PC-9 (cell line): Measurements from ENCODE around the gene CDH13. TPM values are rescaled to one million over a fixed set of nuclear protein-coding genes. Genes with fewer than 3 reads are reported as not detected.

Experiments used
- BruUV-seq: library from RNA; stranded (reverse); fragments of 400-500 nt; replicated peaks from 2 replicates; lab custom pipeline; 2021; lab: Mats Ljungman, UMichigan
- CTCF ChIA-PET: fragments of 300-600 bp; sonication (Branson Sonifier 250); formaldehyde crosslinking; loops from one replicate; lab custom pipeline; 2022; ENCODE audit warnings: antibody characterized with exemption; lab: Charles Lee
- POLR2A ChIA-PET: fragments of 300-600 bp; sonication (Branson Sonifier 250); formaldehyde crosslinking; loops from one replicate; lab custom pipeline; 2022; ENCODE audit warnings: antibody characterized with exemption; ENCODE audit not compliant: unreplicated experiment; lab: Charles Lee
- DNase-seq, 2 experiments: peaks; one replicate each; pipeline versions ENCODE4 v3.0.0 to v3.0.0-alpha.2; 2015 to 2022; ENCODE audit warnings: mixed read lengths in 1 of 2
- H2AFZ ChIP-seq: fragments of 200-600 bp; sonication (generic); 2 replicates; pipeline ENCODE4 v1.8.1; 2017; ENCODE audit warnings: antibody characterized with exemption
- H3F3A ChIP-seq: fragments of 200-600 bp; sonication (generic); 2 replicates; pipeline ENCODE4 v1.8.1; 2017; ENCODE audit warnings: antibody characterized with exemption, mild to moderate bottlenecking, low read depth; ENCODE audit not compliant: insufficient read depth
- H3K27ac ChIP-seq: fragments of 200-600 bp; sonication (generic); 2 replicates; pipeline ENCODE4 v1.6.1; 2016; ENCODE audit warnings: mixed run types
- H3K27me3 ChIP-seq: fragments of 200-600 bp; sonication (generic); 2 replicates; pipeline ENCODE4 v1.6.1; 2016; ENCODE audit warnings: low read depth, mixed run types; ENCODE audit not compliant: insufficient read depth
- H3K36me3 ChIP-seq: fragments of 200-600 bp; sonication (generic); 2 replicates; pipeline ENCODE4 v1.6.1; 2016; ENCODE audit warnings: low read depth, mixed run types
- H3K4me1 ChIP-seq: fragments of 200-600 bp; sonication (generic); replicated peaks from 2 replicates; pipeline ENCODE4 v1.6.1; 2016; ENCODE audit warnings: mixed run types; ENCODE audit not compliant: insufficient read depth
- H3K4me2 ChIP-seq: fragments of 200-600 bp; sonication (generic); 2 replicates; pipeline ENCODE4 v1.6.1; 2017; ENCODE audit warnings: mixed run types
- H3K4me3 ChIP-seq: fragments of 200-600 bp; sonication (generic); 2 replicates; pipeline ENCODE4 v1.6.1; 2016; ENCODE audit warnings: mixed run types
- H3K79me2 ChIP-seq: fragments of 200-600 bp; sonication (generic); 2 replicates; pipeline ENCODE4 v1.6.1; 2017; ENCODE audit warnings: low read depth, mixed run types
- H3K9me2 ChIP-seq: fragments of 200-600 bp; sonication (generic); 2 replicates; pipeline ENCODE4 v1.8.1; 2017; ENCODE audit warnings: mild to moderate bottlenecking; ENCODE audit not compliant: insufficient read depth
- H3K9me3 ChIP-seq: fragments of 200-600 bp; sonication (generic); 2 replicates; pipeline ENCODE4 v1.8.1; 2016; ENCODE audit warnings: low read depth; ENCODE audit not compliant: insufficient read depth
- H4K20me1 ChIP-seq: fragments of 200-600 bp; sonication (generic); 2 replicates; pipeline ENCODE4 v1.8.1; 2017; ENCODE audit not compliant: insufficient read depth
- CTCF ChIP-seq: fragments of 200-600 bp; sonication (generic); conservative IDR thresholded peaks from 2 replicates; pipeline ENCODE4 v1.6.1; 2017; ENCODE audit warnings: mixed run types, antibody characterized with exemption, mild to moderate bottlenecking, moderate library complexity
- EZH2 ChIP-seq: fragments of 200-600 bp; sonication (generic); IDR thresholded peaks from 2 replicates; pipeline ENCODE4 v1.8.0; 2017; ENCODE audit warnings: antibody characterized with exemption, low read depth
- intact Hi-C: fragments of 100-400 bp; cut with micrococcal nuclease; formaldehyde crosslinking; loops from one replicate; pipeline ENCODE4 v1.10.0; 2022; ENCODE audit not compliant: unreplicated experiment
- total RNA-seq: library from RNA; stranded (reverse); gene quantifications from 2 replicates; pipeline ENCODE4 v1.2.3, GENCODE V29; 2021

CDH13 gene
- total RNA-seq, 1 experiment from 2014 or later = 0.24 TPM

- Histone ChIP-seq H3K27me3 (peaks cover 40% of the 10 kb centered on the region), H2AFZ (no peak overlapping the region), H3K4me2 (peak overlapping the region; percentile 69), H4K20me1 (no peaks in the 10 kb centered on the region), H3K4me3 (no peak overlapping the region; the same call in 1 of the 2 replicates), H3K36me3 (no peaks in the 10 kb centered on the region), H3K9me2 (no peaks in the 10 kb centered on the region), H3F3A (no peaks in the 10 kb centered on the region), H3K27ac (no peak overlapping the region), H3K9me3 (no peaks in the 10 kb centered on the region), H3K79me2 (no peaks in the 10 kb centered on the region), H3K4me1 (no peaks in the 10 kb centered on the region; the same call in 1 of the 2 replicates)
- TF ChIP-seq EZH2 (no peak), CTCF (no peak)
- no peak for DNase-seq
- POLR2A ChIA-PET = no interaction called here
- no TSS peak for BruUV-seq
- intact Hi-C loops = no loop called here
- CTCF ChIA-PET = no interaction called here
Observed at GRCh38 chr16:83136924-83137323, 510.2 kb downstream of the CDH13 start.

GRCh38 chr16:83137326-83137781 is 510.6 kb downstream of the CDH13 start:
- H3K4me2 ChIP-seq = peak overlapping the region; percentile 69

DNA sequence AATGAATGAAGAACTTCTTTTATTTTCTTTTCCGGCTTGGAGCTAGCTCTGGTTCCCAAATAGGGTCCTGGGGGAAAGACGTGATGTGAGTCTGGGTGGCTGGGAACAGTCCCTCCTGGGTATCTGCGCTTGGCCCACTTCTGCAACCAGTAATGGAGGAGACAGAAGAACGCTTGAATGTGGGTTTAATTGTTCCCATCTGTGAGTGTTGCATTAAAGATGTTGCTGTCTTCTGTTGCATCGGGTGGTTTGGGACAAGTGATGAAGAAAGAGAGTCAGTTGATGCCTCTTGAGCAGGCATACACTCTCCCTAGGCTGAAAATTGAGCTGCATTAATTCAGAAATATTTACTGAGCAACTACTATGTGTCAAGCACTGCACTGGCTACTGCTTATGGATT is 511.1 kb downstream of the CDH13 start:
- TF ChIP-seq CTCF = no peak
- no peak for DNase-seq
- Histone ChIP-seq H3K79me2 (no peaks in the 10 kb centered on the region), H3K9me2 (no peaks in the 10 kb centered on the region), H3F3A (no peaks in the 10 kb centered on the region), H3K27me3 (peaks cover 47% of the 10 kb centered on the region), H4K20me1 (no peaks in the 10 kb centered on the region), H2AFZ (no peak overlapping the region), H3K36me3 (no peaks in the 10 kb centered on the region), H3K27ac (no peak overlapping the region), H3K4me1 (no peaks in the 10 kb centered on the region; the same call in 1 of the 2 replicates), H3K4me2 (peak overlapping the region; percentile 69), H3K4me3 (peak overlapping the region; percentile 38; the same call in 1 of the 2 replicates), H3K9me3 (no peaks in the 10 kb centered on the region)
- intact Hi-C loops = no loop called here
- ChIA-PET CTCF (no interaction called here), POLR2A (no interaction called here)
- no TSS peak for BruUV-seq

More at GRCh38 chr16:83137326-83137781, 510.6 kb downstream of the CDH13 start:
- Histone ChIP-seq H3K27me3 (peaks cover 43% of the 10 kb centered on the region), H3K36me3 (no peaks in the 10 kb centered on the region), H3K27ac (no peak overlapping the region), H3K9me2 (no peaks in the 10 kb centered on the region), H3K79me2 (no peaks in the 10 kb centered on the region), H3K4me1 (no peaks in the 10 kb centered on the region; the same call in 1 of the 2 replicates), H3F3A (no peaks in the 10 kb centered on the region), H2AFZ (0 out of 2 replicates have a peak overlapping the region, but pooled peaks have one; percentile 66), H3K9me3 (no peaks in the 10 kb centered on the region), H4K20me1 (no peaks in the 10 kb centered on the region), H3K4me3 (peak overlapping the region; percentile 38; the same call in 1 of the 2 replicates)
- POLR2A ChIA-PET = no interaction called here
- intact Hi-C loops = no loop called here
- CTCF ChIA-PET = no interaction called here
- TF ChIP-seq CTCF (no peak), EZH2 (no peak)
- peak in 1 of 2 experiments; percentile 2 for DNase-seq
- no TSS peak for BruUV-seq
